ENCODE results near the gene ZAR1L. TPM values are rescaled to one million over a fixed set of nuclear protein-coding genes. Genes with fewer than 3 reads are reported as not detected.

The ZAR1L gene
- total RNA-seq, 1 experiment from 2014 or later = not detected

- intact Hi-C loops (cut with micrococcal nuclease) = loop anchor here (5.0 to 10.0 kb wide), 2 partner anchors 108 to 221 kb away; partner anchors contain the start of genes N4BP2L1 and N4BP2L2
- Histone ChIP-seq H3K4me2 (ENCODE audit: low read length) (peak overlapping the region; percentile 98), H3K27me3 (ENCODE audit: low read length) (no peaks in the 10 kb centered on the region), H3K4me1 (ENCODE audit: insufficient read depth, low read length) (peaks cover 23% of the 10 kb centered on the region), H3K9ac (ENCODE audit: low read length) (peak overlapping the region; percentile 95), H3F3A (ENCODE audit: low read length, unreplicated experiment) (no peaks in the 10 kb centered on the region), H3K79me2 (ENCODE audit: low read length) (peaks cover 12% of the 10 kb centered on the region), H3K9me3 (ENCODE audit: low read length) (no peaks in the 10 kb centered on the region), H3K36me3 (ENCODE audit: low read depth, low read length) (no peaks in the 10 kb centered on the region; the same call in 1 of the 2 replicates), H3K27ac (ENCODE audit: low read length) (peak overlapping the region; percentile 88; the same call in 1 of the 2 replicates), H4K20me1 (ENCODE audit: low read length) (no peaks in the 10 kb centered on the region), H3K4me3 (ENCODE audit: low read length) (peak overlapping the region; percentile 86), H2AFZ (ENCODE audit: low read length) (peak overlapping the region; percentile 99; the same call in 1 of the 2 replicates), H3K9me2 (replicated peaks; ENCODE audit: low read length) (no peaks in the 10 kb centered on the region)
- TF ChIP-seq EZH2 (IDR thresholded peaks at IDR 0.05; ENCODE audit: low read length, unreplicated experiment) (no peak), CTCF (conservative IDR thresholded peaks at IDR 0.05; ENCODE audit: low read depth, low read length) (no peak), EZH2phosphoT487 (IDR thresholded peaks at IDR 0.05; ENCODE audit: borderline replicate concordance, low read length) (no peak)
- ATAC-seq (no peak), DNase-seq (no peak)
- ChIA-PET POLR2A (ENCODE audit: unreplicated experiment) (interaction anchor here (0.5 kb wide), 1 partner anchor 28 kb away, joined by 4 read pairs; no protein-coding TSS in a partner anchor), CTCF (no interaction called here)
- BruUV-seq (replicated peaks) = no TSS peak
These were observed 1.3 kb upstream of the ZAR1L start for GRCh38 chr13:32316501-32316900.

DNA sequence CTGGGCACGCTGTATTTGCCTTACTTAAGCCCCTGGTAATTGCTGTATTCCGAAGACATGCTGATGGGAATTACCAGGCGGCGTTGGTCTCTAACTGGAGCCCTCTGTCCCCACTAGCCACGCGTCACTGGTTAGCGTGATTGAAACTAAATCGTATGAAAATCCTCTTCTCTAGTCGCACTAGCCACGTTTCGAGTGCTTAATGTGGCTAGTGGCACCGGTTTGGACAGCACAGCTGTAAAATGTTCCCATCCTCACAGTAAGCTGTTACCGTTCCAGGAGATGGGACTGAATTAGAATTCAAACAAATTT lies 821 bp upstream of the ZAR1L start:
- Histone ChIP-seq H3K9me2 (replicated peaks; ENCODE audit: low read length) (no peaks in the 10 kb centered on the region), H3K27me3 (ENCODE audit: low read length) (no peaks in the 10 kb centered on the region), H3K9ac (ENCODE audit: low read length) (peak overlapping the region; percentile 95), H4K20me1 (ENCODE audit: low read length) (no peaks in the 10 kb centered on the region), H3F3A (ENCODE audit: low read length, unreplicated experiment) (no peaks in the 10 kb centered on the region), H3K36me3 (ENCODE audit: low read depth, low read length) (no peaks in the 10 kb centered on the region; the same call in 1 of the 2 replicates), H3K79me2 (ENCODE audit: low read length) (peaks cover 12% of the 10 kb centered on the region), H3K4me1 (ENCODE audit: insufficient read depth, low read length) (peaks cover 23% of the 10 kb centered on the region), H3K9me3 (ENCODE audit: low read length) (no peaks in the 10 kb centered on the region), H3K27ac (ENCODE audit: low read length) (peak overlapping the region; percentile 88), H3K4me2 (ENCODE audit: low read length) (peak overlapping the region; percentile 98), H2AFZ (ENCODE audit: low read length) (peak overlapping the region; percentile 99), H3K4me3 (ENCODE audit: low read length) (peak overlapping the region; percentile 86)
- intact Hi-C loops (cut with micrococcal nuclease) = loop anchor here (5.0 to 10.0 kb wide), 2 partner anchors 109 to 221 kb away; partner anchors contain the start of genes N4BP2L1 and N4BP2L2
- TF ChIP-seq CTCF (conservative IDR thresholded peaks at IDR 0.05; ENCODE audit: low read depth, low read length) = no peak
- no peak for TF ChIP-seq EZH2phosphoT487 (IDR thresholded peaks at IDR 0.05; ENCODE audit: borderline replicate concordance, low read length)
- no peak for TF ChIP-seq EZH2 (IDR thresholded peaks at IDR 0.05; ENCODE audit: low read length, unreplicated experiment)
- ChIA-PET POLR2A (ENCODE audit: unreplicated experiment) (no interaction called here), CTCF (no interaction called here)
- no TSS peak for BruUV-seq (replicated peaks)
- DNase-seq (no peak), ATAC-seq (peak; percentile 35)

Data from PC-3 (cell line).